ENCODE measurements around the gene ATXN7L3.

The ATXN7L3 gene

DNA sequence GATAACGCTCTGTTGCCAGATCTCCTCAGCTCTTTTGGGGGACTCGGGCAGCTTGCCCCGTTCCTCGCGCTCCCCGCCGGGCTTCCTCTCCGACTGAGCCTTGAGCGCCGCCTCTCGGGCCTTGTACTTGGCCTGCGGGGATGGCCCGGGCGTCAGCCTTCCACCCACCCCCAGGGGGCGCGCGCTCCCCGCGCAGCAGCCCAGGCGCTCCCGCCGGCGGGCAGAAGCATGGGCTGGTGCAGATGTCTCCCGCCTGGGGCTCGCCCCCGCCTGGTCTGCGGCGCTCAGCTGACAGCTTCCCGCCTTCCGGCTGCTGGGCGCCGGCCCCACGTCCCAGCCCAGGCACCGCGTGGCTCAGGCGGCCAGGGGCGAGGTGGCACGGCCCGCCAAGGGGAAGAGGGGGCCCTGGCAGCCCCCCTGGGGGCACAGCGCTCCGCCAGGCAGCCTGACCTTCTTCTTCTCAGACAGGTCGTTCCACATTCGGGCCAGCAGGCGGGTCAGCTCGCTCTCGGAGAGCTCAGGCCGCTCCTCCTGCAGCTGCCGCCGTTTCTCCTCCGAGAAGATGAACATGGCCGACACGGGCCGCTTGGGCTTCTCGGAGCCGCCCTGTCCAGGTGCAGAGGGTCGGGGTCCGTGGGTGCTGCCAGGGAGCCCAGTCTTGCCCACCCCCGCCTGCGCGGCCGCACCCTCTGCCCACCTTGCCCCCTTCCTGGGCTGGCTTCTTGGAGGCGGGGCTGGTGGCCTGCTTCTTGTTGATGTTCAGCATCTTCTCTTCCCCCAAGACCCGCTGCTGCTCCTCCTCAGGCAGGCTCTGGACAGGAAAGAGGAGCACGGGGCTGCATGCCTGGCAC, 10.9 kb upstream of the ATXN7L3 start:
- Histone ChIP-seq H3K4me3 (ENCODE audit: insufficient read depth, low read depth, low read length, poor library complexity, severe bottlenecking) (no peak overlapping the region), H3K27me3 (replicated peaks; ENCODE audit: control insufficient read depth, insufficient read depth, low read length, poor library complexity, severe bottlenecking) (no peaks in the 10 kb centered on the region), H3K9me3 (ENCODE audit: control insufficient read depth, low read length) (no peaks in the 10 kb centered on the region), H3K36me3 (ENCODE audit: control insufficient read depth, insufficient read depth, low read length) (peaks cover 78% of the 10 kb centered on the region), H3K27ac (ENCODE audit: insufficient read depth, low read length, poor library complexity, severe bottlenecking) (peak overlapping the region; percentile 70), H3K4me1 (ENCODE audit: control insufficient read depth, insufficient read depth, low read length, poor library complexity, severe bottlenecking) (peaks cover 28% of the 10 kb centered on the region)
- DNase-seq = peak; percentile 82 to 85 (median 84)

DNA sequence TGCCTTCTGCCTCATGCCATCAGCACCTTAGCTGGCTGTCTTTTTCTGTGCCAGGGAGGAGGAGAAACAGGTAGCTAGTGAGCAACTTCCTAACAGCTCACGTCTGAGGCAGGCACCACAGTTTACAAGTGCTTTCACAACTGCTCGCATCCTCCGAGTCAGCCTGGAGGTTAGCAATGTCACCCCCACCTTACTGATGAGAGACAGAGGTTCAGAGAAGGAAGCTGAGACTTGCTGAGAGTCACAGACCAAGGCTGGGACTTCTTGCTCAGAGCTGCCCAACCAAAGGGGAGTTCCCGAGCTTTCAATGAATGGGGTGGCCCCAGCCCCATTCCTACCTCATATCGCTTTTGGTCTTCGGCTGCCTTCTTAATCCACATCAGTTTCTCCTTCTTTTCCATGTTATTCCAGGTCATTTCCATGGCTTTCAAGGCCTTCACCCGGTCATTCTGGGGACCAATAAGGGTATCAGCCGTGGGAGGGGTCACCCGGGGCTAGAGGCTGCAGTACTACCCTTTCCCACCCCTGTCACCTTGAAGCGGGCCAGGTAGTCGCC, 10.2 kb upstream of the ATXN7L3 start:
- Histone ChIP-seq H3K9me3 (ENCODE audit: control insufficient read depth, low read length) (no peaks in the 10 kb centered on the region), H3K36me3 (ENCODE audit: control insufficient read depth, insufficient read depth, low read length) (peaks cover 71% of the 10 kb centered on the region), H3K4me1 (ENCODE audit: control insufficient read depth, insufficient read depth, low read length, poor library complexity, severe bottlenecking) (peaks cover 21% of the 10 kb centered on the region), H3K27me3 (replicated peaks; ENCODE audit: control insufficient read depth, insufficient read depth, low read length, poor library complexity, severe bottlenecking) (no peaks in the 10 kb centered on the region), H3K27ac (ENCODE audit: insufficient read depth, low read length, poor library complexity, severe bottlenecking) (peak overlapping the region; percentile 70), H3K4me3 (ENCODE audit: insufficient read depth, low read depth, low read length, poor library complexity, severe bottlenecking) (no peak overlapping the region)
- DNase-seq = no peak

DNA sequence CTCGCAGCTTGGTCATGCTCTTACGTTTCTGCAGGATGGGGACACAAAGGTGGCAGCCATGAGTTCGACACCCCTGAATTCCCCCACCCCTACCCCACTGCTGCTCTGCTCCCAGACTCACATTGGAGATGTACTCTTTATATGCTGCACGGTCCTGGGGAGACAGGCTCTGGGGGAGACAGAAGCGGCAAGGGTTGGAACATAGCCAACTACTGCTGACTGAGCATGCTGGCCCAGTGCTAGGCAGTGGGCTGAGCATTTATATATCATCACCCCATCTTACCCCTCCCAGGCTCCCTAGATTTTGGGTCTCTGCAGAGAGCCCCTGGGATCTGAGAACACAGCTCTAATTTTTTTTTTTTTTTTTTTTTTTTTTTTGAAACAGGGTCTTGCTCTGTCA, 8.1 kb upstream of the ATXN7L3 start:
- no peaks in the 10 kb centered on the region for H3K9me3 ChIP-seq (ENCODE audit: control insufficient read depth, low read length)
- no peaks in the 10 kb centered on the region for H3K27me3 ChIP-seq (replicated peaks; ENCODE audit: control insufficient read depth, insufficient read depth, low read length, poor library complexity, severe bottlenecking)
- H3K36me3 ChIP-seq (ENCODE audit: control insufficient read depth, insufficient read depth, low read length) = peaks cover 52% of the 10 kb centered on the region
- DNase-seq = no peak
- H3K4me3 ChIP-seq (ENCODE audit: insufficient read depth, low read depth, low read length, poor library complexity, severe bottlenecking) = no peak overlapping the region
- no peak overlapping the region for H3K27ac ChIP-seq (ENCODE audit: insufficient read depth, low read length, poor library complexity, severe bottlenecking)
- peaks cover 16% of the 10 kb centered on the region for H3K4me1 ChIP-seq (ENCODE audit: control insufficient read depth, insufficient read depth, low read length, poor library complexity, severe bottlenecking)

DNA sequence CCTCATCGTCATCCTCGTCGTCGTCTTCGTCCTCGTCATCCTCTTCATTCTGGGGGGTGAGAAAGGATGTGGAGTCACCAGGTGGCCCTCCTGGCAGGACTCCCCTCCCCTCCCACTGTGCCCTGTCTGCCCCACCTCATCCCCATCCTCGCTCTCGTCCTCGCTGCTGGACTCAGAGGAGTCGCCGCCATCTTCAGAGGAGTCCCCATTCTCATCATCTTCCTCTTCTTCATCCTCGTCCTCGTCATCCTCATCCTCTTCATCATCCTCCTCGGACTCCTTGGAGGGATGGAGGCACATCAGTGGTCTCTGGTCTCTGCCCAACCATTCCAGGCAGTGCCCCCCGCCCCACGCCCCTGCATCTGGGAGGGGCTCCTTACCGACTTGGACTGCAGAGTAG, 7.6 kb upstream of the ATXN7L3 start:
- DNase-seq = no peak
- Histone ChIP-seq H3K27me3 (replicated peaks; ENCODE audit: control insufficient read depth, insufficient read depth, low read length, poor library complexity, severe bottlenecking) (no peaks in the 10 kb centered on the region), H3K4me1 (ENCODE audit: control insufficient read depth, insufficient read depth, low read length, poor library complexity, severe bottlenecking) (peaks cover 16% of the 10 kb centered on the region), H3K9me3 (ENCODE audit: control insufficient read depth, low read length) (no peaks in the 10 kb centered on the region), H3K36me3 (ENCODE audit: control insufficient read depth, insufficient read depth, low read length) (peaks cover 52% of the 10 kb centered on the region), H3K27ac (ENCODE audit: insufficient read depth, low read length, poor library complexity, severe bottlenecking) (no peak overlapping the region), H3K4me3 (ENCODE audit: insufficient read depth, low read depth, low read length, poor library complexity, severe bottlenecking) (no peak overlapping the region)

DNA sequence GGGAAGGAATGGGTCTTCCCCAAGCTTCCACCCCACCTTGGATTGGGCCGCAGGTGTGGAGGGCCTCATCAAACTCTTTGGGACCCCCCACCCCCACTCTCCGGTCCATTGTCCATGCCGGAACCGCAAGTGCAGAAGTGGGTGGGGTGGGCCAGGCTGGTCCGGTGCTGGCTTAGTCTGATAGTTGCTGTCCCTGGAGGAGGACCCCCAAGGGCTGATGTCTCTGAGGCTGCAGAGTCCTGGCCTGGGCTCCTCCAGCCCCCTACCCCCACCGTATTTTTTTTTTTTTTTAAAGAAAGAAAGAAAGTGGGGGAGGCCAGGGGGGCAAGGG, 7.1 kb upstream of the ATXN7L3 start:
- no peak for DNase-seq
- no peak overlapping the region for H3K27ac ChIP-seq (ENCODE audit: insufficient read depth, low read length, poor library complexity, severe bottlenecking)
- H3K4me3 ChIP-seq (ENCODE audit: insufficient read depth, low read depth, low read length, poor library complexity, severe bottlenecking) = no peak overlapping the region
- peaks cover 47% of the 10 kb centered on the region for H3K36me3 ChIP-seq (ENCODE audit: control insufficient read depth, insufficient read depth, low read length)
- no peaks in the 10 kb centered on the region for H3K9me3 ChIP-seq (ENCODE audit: control insufficient read depth, low read length)
- H3K4me1 ChIP-seq (ENCODE audit: control insufficient read depth, insufficient read depth, low read length, poor library complexity, severe bottlenecking) = peaks cover 16% of the 10 kb centered on the region
- no peaks in the 10 kb centered on the region for H3K27me3 ChIP-seq (replicated peaks; ENCODE audit: control insufficient read depth, insufficient read depth, low read length, poor library complexity, severe bottlenecking)

DNA sequence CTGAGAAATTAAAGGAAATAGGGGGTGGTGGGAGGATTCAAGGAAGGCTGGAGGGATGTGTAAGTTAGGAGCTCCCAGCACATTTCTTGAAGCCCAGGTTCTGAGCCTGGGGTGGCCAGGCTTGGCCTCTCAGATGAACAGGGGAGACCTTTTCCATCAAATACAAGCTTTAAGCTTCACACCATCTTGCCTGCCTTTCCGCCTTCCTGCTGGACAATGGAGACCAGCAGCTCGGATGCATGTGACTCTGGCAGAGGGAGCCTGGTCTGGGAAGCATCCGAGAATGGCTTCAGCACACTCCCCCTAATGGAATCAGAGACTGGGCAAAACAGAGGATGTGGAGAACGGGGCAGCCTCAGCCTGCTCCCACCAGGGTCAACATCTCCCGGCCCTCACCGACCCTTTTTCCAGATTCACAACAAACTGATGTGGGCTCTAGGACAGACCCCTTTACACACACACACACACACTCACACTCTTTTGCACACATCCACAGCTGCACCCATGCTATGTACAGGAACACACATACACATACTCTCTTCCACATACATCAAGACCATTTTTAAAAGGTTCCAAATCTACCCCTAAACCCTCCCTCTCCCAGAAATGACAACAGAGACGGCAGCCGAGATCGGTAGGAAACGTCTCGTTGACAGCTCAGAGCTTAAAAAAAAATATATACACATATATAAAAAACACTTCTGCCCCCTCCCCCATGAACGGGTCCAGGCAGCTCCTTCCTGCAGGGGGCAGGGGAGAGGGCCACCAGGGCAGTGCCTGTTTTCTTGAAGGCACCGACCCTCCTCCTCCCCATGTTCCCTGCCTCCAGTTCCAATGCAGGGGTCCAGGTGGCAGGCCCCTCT, 6.5 kb upstream of the ATXN7L3 start:
- H3K4me1 ChIP-seq (ENCODE audit: control insufficient read depth, insufficient read depth, low read length, poor library complexity, severe bottlenecking) = peaks cover 15% of the 10 kb centered on the region
- no peak overlapping the region for H3K27ac ChIP-seq (ENCODE audit: insufficient read depth, low read length, poor library complexity, severe bottlenecking)
- no peak overlapping the region for H3K4me3 ChIP-seq (ENCODE audit: insufficient read depth, low read depth, low read length, poor library complexity, severe bottlenecking)
- no peak for DNase-seq
- H3K27me3 ChIP-seq (replicated peaks; ENCODE audit: control insufficient read depth, insufficient read depth, low read length, poor library complexity, severe bottlenecking) = no peaks in the 10 kb centered on the region
- H3K9me3 ChIP-seq (ENCODE audit: control insufficient read depth, low read length) = no peaks in the 10 kb centered on the region
- H3K36me3 ChIP-seq (ENCODE audit: control insufficient read depth, insufficient read depth, low read length) = peaks cover 41% of the 10 kb centered on the region

DNA sequence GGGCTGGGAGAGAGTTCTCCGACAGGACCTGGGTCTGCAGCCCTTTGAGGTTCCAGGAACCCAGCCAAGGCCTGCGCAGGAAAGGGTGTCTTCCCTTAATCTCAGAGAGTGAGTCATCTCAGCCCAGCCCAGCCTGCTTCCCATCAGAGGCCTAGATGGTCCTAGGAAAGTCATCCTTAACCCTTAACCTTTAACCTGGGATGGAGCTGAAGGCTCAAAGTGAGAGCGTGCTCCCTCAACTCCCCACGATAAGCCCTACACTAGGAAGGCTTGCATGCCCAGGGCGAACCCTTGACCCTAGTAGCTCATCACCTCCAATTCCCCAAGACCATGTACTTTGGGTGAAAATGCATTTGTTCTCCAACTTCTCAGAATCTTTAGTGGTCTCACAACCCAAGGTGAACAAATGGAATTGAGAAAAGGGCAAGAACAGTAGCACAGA, 4.8 kb upstream of the ATXN7L3 start:
- Histone ChIP-seq H3K9me3 (ENCODE audit: control insufficient read depth, low read length) (no peaks in the 10 kb centered on the region), H3K27me3 (replicated peaks; ENCODE audit: control insufficient read depth, insufficient read depth, low read length, poor library complexity, severe bottlenecking) (no peaks in the 10 kb centered on the region), H3K4me1 (ENCODE audit: control insufficient read depth, insufficient read depth, low read length, poor library complexity, severe bottlenecking) (peaks cover 2% of the 10 kb centered on the region), H3K4me3 (ENCODE audit: insufficient read depth, low read depth, low read length, poor library complexity, severe bottlenecking) (no peak overlapping the region), H3K36me3 (ENCODE audit: control insufficient read depth, insufficient read depth, low read length) (peaks cover 31% of the 10 kb centered on the region), H3K27ac (ENCODE audit: insufficient read depth, low read length, poor library complexity, severe bottlenecking) (no peak overlapping the region)
- no peak for DNase-seq

DNA sequence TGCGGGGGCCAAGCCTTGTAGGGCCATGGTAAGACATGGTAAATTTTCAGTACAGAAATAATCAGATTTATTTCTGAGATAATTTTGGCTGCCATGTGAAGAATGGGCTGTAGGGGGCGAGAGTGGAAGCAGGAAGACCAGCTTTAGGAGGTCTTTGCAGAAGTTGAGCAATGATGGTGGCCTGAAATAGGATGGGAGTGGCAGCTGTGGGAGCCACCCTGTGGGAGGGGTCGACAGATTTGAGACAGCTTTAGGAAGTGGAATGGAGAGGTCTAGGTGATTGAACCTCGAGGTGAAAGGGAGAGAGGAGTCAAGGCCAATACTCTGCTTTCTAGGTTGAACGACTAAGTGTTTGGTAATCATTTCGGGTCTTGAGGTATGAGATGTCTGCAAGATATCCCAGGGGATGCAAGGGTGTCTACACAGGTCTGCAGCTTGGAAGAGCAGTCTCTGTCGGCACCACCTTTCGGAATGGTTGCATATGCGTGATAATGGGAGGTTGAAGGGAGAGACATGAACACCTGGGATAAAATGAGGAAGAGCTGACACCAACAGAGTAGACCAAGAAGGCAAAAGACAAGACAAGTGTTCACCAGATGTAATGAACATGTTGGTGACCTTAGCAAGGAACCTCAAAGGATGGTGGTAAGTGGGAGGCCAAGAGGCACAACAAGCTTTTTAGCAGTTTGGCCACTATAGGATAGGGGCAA, 4.2 kb upstream of the ATXN7L3 start:
- H3K4me1 ChIP-seq (ENCODE audit: control insufficient read depth, insufficient read depth, low read length, poor library complexity, severe bottlenecking) = peaks cover 2% of the 10 kb centered on the region
- no peaks in the 10 kb centered on the region for H3K9me3 ChIP-seq (ENCODE audit: control insufficient read depth, low read length)
- no peak overlapping the region for H3K4me3 ChIP-seq (ENCODE audit: insufficient read depth, low read depth, low read length, poor library complexity, severe bottlenecking)
- no peaks in the 10 kb centered on the region for H3K27me3 ChIP-seq (replicated peaks; ENCODE audit: control insufficient read depth, insufficient read depth, low read length, poor library complexity, severe bottlenecking)
- no peak overlapping the region for H3K27ac ChIP-seq (ENCODE audit: insufficient read depth, low read length, poor library complexity, severe bottlenecking)
- peaks cover 25% of the 10 kb centered on the region for H3K36me3 ChIP-seq (ENCODE audit: control insufficient read depth, insufficient read depth, low read length)
- no peak for DNase-seq

DNA sequence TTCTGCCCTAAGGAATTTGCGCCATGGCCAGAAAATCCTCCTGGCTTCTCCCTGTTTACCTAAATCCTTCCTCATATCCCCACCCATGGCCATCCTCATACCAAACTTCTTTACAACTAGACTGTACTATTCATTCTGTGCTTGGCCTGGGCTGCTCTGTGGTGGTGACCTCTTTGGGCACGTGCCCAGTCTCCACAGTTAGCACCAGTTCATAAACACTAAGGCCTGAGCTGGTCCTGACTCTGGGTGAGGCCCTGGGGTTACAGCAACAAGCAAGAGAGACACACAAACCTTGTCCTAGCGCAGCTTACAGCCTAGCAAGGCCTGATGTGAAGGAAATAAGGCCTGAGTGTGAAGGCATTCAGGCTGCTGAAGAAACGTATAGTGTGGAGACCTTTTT, 3.1 kb upstream of the ATXN7L3 start:
- H3K4me3 ChIP-seq (ENCODE audit: insufficient read depth, low read depth, low read length, poor library complexity, severe bottlenecking) = no peak overlapping the region
- H3K4me1 ChIP-seq (ENCODE audit: control insufficient read depth, insufficient read depth, low read length, poor library complexity, severe bottlenecking) = peaks cover 9% of the 10 kb centered on the region
- DNase-seq = no peak
- H3K36me3 ChIP-seq (ENCODE audit: control insufficient read depth, insufficient read depth, low read length) = peaks cover 14% of the 10 kb centered on the region
- H3K9me3 ChIP-seq (ENCODE audit: control insufficient read depth, low read length) = no peaks in the 10 kb centered on the region
- H3K27me3 ChIP-seq (replicated peaks; ENCODE audit: control insufficient read depth, insufficient read depth, low read length, poor library complexity, severe bottlenecking) = no peaks in the 10 kb centered on the region
- no peak overlapping the region for H3K27ac ChIP-seq (ENCODE audit: insufficient read depth, low read length, poor library complexity, severe bottlenecking)
